ENCODE measurements around the gene ACSL3. TPM values are rescaled to one million over a fixed set of nuclear protein-coding genes. Genes with fewer than 3 reads are reported as not detected.

Gene ACSL3
- total RNA-seq, 1 donor from 2014 or later, result 106 TPM

GRCh38 chr2:222919841-222920526 is 59.1 kb downstream of the ACSL3 start:
- H3K9ac ChIP-seq, result no peak overlapping the region
- peaks cover 24% of the 10 kb centered on the region for H3K36me3 ChIP-seq
- TF ChIP-seq EZH2phosphoT487 (IDR thresholded peaks at IDR 0.05), result no peak
- no peak overlapping the region for H3K4me3 ChIP-seq
- H3K27me3 ChIP-seq, result no peaks in the 10 kb centered on the region
- H2AFZ ChIP-seq (replicated peaks), result no peak overlapping the region
- Mint-ChIP-seq H3K4me1 (no peaks in the 10 kb centered on the region), H3K36me3 (peaks cover 24% of the 10 kb centered on the region), H3K4me3 (no peak overlapping the region), H3K9me3 (no peaks in the 10 kb centered on the region), H3K27me3 (ENCODE audit: insufficient read depth, low read depth) (peaks cover 3% of the 10 kb centered on the region), H3K27ac (no peak overlapping the region)
- H4K20me1 ChIP-seq (ENCODE audit: low read depth), result peaks cover 9% of the 10 kb centered on the region
- no peak for DNase-seq (ENCODE audit: low spot score)
- no peak overlapping the region for H3K4me2 ChIP-seq
- H3K27ac ChIP-seq, result no peak overlapping the region
- no peaks in the 10 kb centered on the region for H3K9me3 ChIP-seq (ENCODE audit: low read depth)
- H3K79me2 ChIP-seq (ENCODE audit: low read depth), result peaks cover 10% of the 10 kb centered on the region
- no peaks in the 10 kb centered on the region for H3K4me1 ChIP-seq
- H3F3A ChIP-seq (ENCODE audit: low read depth), result peaks cover 2% of the 10 kb centered on the region

DNA sequence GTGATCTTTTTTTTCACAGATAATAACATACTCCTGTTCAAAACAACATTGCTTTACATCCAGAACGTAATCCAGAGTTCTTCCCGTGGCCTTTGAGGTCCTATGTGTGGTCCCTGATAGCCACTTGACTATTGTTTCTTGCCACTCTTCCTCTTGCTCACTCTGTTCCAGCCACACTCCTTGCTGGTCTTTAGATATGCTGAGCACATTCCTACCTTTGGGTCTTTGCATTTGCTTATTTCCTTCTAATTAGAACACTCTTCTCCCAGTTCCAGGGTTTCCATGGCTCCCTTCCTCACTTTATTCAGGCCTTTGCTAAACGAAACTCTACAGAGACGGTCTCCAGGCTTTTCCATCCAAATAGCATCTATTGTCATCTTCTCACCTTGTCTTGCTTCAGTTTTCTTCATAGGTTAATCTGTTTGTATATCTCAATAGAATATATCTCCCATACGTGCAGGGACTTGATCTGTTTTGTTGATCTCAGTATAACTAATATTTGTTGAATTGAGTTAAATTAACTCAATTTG is 59.9 kb downstream of the ACSL3 start:
- H3K79me2 ChIP-seq (ENCODE audit: low read depth), result peaks cover 3% of the 10 kb centered on the region
- Mint-ChIP-seq H3K9me3 (no peaks in the 10 kb centered on the region), H3K4me1 (peaks cover 3% of the 10 kb centered on the region), H3K27me3 (ENCODE audit: insufficient read depth, low read depth) (peaks cover 3% of the 10 kb centered on the region), H3K27ac (no peak overlapping the region), H3K4me3 (no peak overlapping the region), H3K36me3 (peaks cover 26% of the 10 kb centered on the region)
- no peak overlapping the region for H3K4me3 ChIP-seq
- H3K36me3 ChIP-seq, result peaks cover 22% of the 10 kb centered on the region
- no peak for DNase-seq (ENCODE audit: low spot score)
- no peaks in the 10 kb centered on the region for H3K4me1 ChIP-seq
- H2AFZ ChIP-seq (replicated peaks), result no peak overlapping the region
- TF ChIP-seq, protein P1, sequence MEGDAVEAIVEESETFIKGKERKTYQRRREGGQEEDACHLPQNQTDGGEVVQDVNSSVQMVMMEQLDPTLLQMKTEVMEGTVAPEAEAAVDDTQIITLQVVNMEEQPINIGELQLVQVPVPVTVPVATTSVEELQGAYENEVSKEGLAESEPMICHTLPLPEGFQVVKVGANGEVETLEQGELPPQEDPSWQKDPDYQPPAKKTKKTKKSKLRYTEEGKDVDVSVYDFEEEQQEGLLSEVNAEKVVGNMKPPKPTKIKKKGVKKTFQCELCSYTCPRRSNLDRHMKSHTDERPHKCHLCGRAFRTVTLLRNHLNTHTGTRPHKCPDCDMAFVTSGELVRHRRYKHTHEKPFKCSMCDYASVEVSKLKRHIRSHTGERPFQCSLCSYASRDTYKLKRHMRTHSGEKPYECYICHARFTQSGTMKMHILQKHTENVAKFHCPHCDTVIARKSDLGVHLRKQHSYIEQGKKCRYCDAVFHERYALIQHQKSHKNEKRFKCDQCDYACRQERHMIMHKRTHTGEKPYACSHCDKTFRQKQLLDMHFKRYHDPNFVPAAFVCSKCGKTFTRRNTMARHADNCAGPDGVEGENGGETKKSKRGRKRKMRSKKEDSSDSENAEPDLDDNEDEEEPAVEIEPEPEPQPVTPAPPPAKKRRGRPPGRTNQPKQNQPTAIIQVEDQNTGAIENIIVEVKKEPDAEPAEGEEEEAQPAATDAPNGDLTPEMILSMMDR (IDR thresholded peaks at IDR 0.05), result no peak
- TF ChIP-seq EZH2phosphoT487 (IDR thresholded peaks at IDR 0.05) (no peak), EZH2 (IDR thresholded peaks at IDR 0.05) (no peak)
- no peaks in the 10 kb centered on the region for H3K27me3 ChIP-seq
- peaks cover 9% of the 10 kb centered on the region for H4K20me1 ChIP-seq (ENCODE audit: low read depth)
- H3K9me3 ChIP-seq (ENCODE audit: low read depth), result no peaks in the 10 kb centered on the region
- no peak overlapping the region for H3K9ac ChIP-seq
- peaks cover 2% of the 10 kb centered on the region for H3F3A ChIP-seq (ENCODE audit: low read depth)
- no peak overlapping the region for H3K27ac ChIP-seq
- no peak overlapping the region for H3K4me2 ChIP-seq

DNA sequence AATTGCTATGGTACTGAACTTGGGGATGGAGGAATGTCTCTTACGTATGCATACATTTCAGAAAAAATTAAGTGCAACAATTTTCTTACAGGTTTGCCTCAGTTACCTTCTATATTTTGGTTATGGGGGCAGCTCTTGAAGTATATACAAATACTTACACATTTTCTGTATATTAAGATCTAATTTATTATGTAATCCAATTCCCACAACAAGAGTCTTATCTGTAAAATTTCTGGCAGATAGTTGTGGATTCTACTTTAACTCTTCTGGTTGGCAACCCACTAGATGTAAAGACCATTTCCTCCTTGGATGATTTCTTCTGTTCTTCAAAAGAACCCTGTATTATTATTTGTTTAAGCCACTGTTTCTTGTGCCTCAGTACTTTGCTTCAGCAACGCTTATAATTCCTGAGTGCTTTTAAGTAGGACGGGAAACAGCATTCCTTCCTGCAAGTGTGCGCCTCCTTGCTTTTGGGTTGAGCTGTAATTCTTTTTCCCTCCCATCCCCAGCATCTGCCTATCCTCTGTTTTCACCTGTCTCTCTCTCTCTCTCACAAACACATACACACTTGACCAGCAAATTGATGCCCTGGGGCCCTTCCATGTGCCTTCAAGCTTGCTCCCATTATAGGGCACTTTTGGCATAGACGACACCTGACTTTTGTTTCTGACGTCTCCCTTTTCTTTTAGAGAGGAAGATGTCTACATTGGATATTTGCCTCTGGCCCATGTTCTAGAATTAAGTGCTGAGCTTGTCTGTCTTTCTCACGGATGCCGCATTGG is 61.4 kb downstream of the ACSL3 start:
- DNase-seq (ENCODE audit: low spot score), result no peak
- Mint-ChIP-seq H3K27me3 (ENCODE audit: insufficient read depth, low read depth) (peaks cover 3% of the 10 kb centered on the region), H3K27ac (no peak overlapping the region), H3K4me3 (no peak overlapping the region), H3K9me3 (no peaks in the 10 kb centered on the region), H3K36me3 (peaks cover 26% of the 10 kb centered on the region), H3K4me1 (peaks cover 3% of the 10 kb centered on the region)
- Histone ChIP-seq H4K20me1 (ENCODE audit: low read depth) (peaks cover 3% of the 10 kb centered on the region), H3K27me3 (no peaks in the 10 kb centered on the region), H3K9me3 (ENCODE audit: low read depth) (no peaks in the 10 kb centered on the region), H3K9ac (no peak overlapping the region), H3K4me1 (no peaks in the 10 kb centered on the region), H3K27ac (no peak overlapping the region), H2AFZ (replicated peaks) (no peak overlapping the region), H3K4me2 (no peak overlapping the region), H3K4me3 (no peak overlapping the region), H3K36me3 (peaks cover 16% of the 10 kb centered on the region), H3K79me2 (ENCODE audit: low read depth) (no peaks in the 10 kb centered on the region), H3F3A (ENCODE audit: low read depth) (peaks cover 2% of the 10 kb centered on the region)
- TF ChIP-seq EZH2 (IDR thresholded peaks at IDR 0.05) (no peak), EZH2phosphoT487 (IDR thresholded peaks at IDR 0.05) (no peak)
- TF ChIP-seq, protein P1 (IDR thresholded peaks at IDR 0.05), result no peak
